Prostate gland (tissue), 2 donors: Measurements from ENCODE around the gene TMEM147. TPM values are rescaled to one million over a fixed set of nuclear protein-coding genes. Genes with fewer than 3 reads are reported as not detected.
A peak's percentile ranks its signal among the peaks of the same experiment; 100 is the strongest.

Experiments
- DNase-seq: peaks from one replicate; pipeline ENCODE4 v3.0.0-alpha.2; 2019; ENCODE audit warnings: low spot score
- H3K27ac ChIP-seq, 2 donors: fragments of 200-600 bp; sonication (generic); 2 replicates each; pipeline ENCODE4 v1.5.1; 2017 to 2019
- H3K27me3 ChIP-seq: fragments of 200-600 bp; sonication (generic); replicated peaks from 2 replicates; pipeline ENCODE4 v1.5.1; 2019; ENCODE audit not compliant: insufficient read depth
- H3K36me3 ChIP-seq, 2 donors: fragments of 200-600 bp; sonication (generic); 1 replicate in 1 of 2; 2 replicates in 1 of 2; pipeline versions ENCODE4 v1.5.1 to v1.8.1; 2017 to 2019
- H3K4me1 ChIP-seq: fragments of 200-600 bp; sonication (generic); replicated peaks from 2 replicates; pipeline ENCODE4 v1.5.1; 2019
- H3K4me3 ChIP-seq, 2 donors: fragments of 200-600 bp; sonication (generic); 2 replicates each; pipeline ENCODE4 v1.5.1; 2017 to 2019
- H3K9me3 ChIP-seq: fragments of 200-600 bp; sonication (generic); 2 replicates; pipeline ENCODE4 v1.5.1; 2017
- CTCF ChIP-seq, 4 experiments: fragments of 200-600 bp in 2 of 4; fragments of 450-650 bp in 2 of 4; sonication (generic) in 2 of 4; IDR thresholded peaks; 1 replicate in 3 of 4; 2 replicates in 1 of 4; pipeline ENCODE4 v1.5.1; 2016 to 2019; ENCODE audit warnings: antibody characterized with exemption in 4 of 4, mild to moderate bottlenecking in 2 of 4, moderate library complexity in 2 of 4
- POLR2A ChIP-seq: fragments of 450-650 bp; IDR thresholded peaks from one replicate; pipeline ENCODE4 v1.6.1; 2016; ENCODE audit warnings: antibody characterized with exemption, mild to moderate bottlenecking
- POLR2AphosphoS5 ChIP-seq: sonication (generic); formaldehyde crosslinking; IDR thresholded peaks from one replicate; pipeline ENCODE4 v1.6.1; 2017; ENCODE audit warnings: antibody characterized with exemption
- WGBS: methylation state at CpG from one replicate; pipeline ENCODE4 v1.1.5; 2018; 5-methylcytosine and 5-hydroxymethylcytosine counted together
- intact Hi-C: fragments of 100-400 bp; cut with DNase I; formaldehyde crosslinking; loops from one replicate; pipeline ENCODE4 v1.14.2; 2022
- total RNA-seq, 2 donors: library from RNA; depleted of rRNA; stranded (reverse); fragments of >200 nt; gene quantifications; one replicate each; pipeline ENCODE4 v1.1.0, GENCODE V29; 2016

TMEM147 gene
- total RNA-seq, 2 donors from 2014 or later, result 105 to 120 TPM

GRCh38 chr19:35542209-35542608 is 3.2 kb upstream of the TMEM147 start:
- intact Hi-C loops, result no loop called here

GRCh38 chr19:35543280-35544109 is 1.9 kb upstream of the TMEM147 start:
- no peaks in the 10 kb centered on the region for H3K9me3 ChIP-seq
- H3K27ac ChIP-seq, result no peak overlapping the region
- no peaks in the 10 kb centered on the region for H3K27me3 ChIP-seq
- WGBS, result 90% methylated on average over 15 of the region's 15 CpGs
- no peak overlapping the region for H3K4me3 ChIP-seq
- H3K36me3 ChIP-seq, result no peaks in the 10 kb centered on the region
- DNase-seq, result no peak
- peaks cover 6% of the 10 kb centered on the region for H3K4me1 ChIP-seq
- intact Hi-C loops, result no loop called here
- no peak for TF ChIP-seq CTCF (IDR thresholded peaks at IDR 0.05)
- TF ChIP-seq POLR2AphosphoS5, result no peak
- TF ChIP-seq POLR2A, result no peak

More at GRCh38 chr19:35542209-35542608, 3.2 kb upstream of the TMEM147 start:
- no peaks in the 10 kb centered on the region for H3K9me3 ChIP-seq
- H3K4me1 ChIP-seq, result peaks cover 6% of the 10 kb centered on the region
- H3K27ac ChIP-seq, result no peak overlapping the region
- H3K27me3 ChIP-seq, result no peaks in the 10 kb centered on the region
- TF ChIP-seq POLR2AphosphoS5, result no peak
- no peak for TF ChIP-seq POLR2A
- no peak for TF ChIP-seq CTCF (IDR thresholded peaks at IDR 0.05)
- DNase-seq, result no peak
- H3K4me3 ChIP-seq, result no peak overlapping the region
- WGBS, result 91% methylated on average over 11 of the region's 11 CpGs
- no peaks in the 10 kb centered on the region for H3K36me3 ChIP-seq

GRCh38 chr19:35544110-35544802 is 1.2 kb upstream of the TMEM147 start:
- H3K27ac ChIP-seq, result no peak overlapping the region
- no peak for DNase-seq
- whole genome bisulfite sequencing, result 59% methylated on average over 3 of the region's 3 CpGs
- no peaks in the 10 kb centered on the region for H3K9me3 ChIP-seq
- intact Hi-C loops, result no loop called here
- TF ChIP-seq POLR2A (no peak), POLR2AphosphoS5 (no peak), CTCF (IDR thresholded peaks at IDR 0.05) (no peak)
- H3K4me1 ChIP-seq, result peaks cover 6% of the 10 kb centered on the region
- H3K36me3 ChIP-seq, result no peaks in the 10 kb centered on the region
- H3K4me3 ChIP-seq, result peak overlapping the region; percentile 55 to 80
- no peaks in the 10 kb centered on the region for H3K27me3 ChIP-seq

GRCh38 chr19:35545855-35546381 is 492 bp downstream of the TMEM147 start:
- Histone ChIP-seq H3K27ac (peak overlapping the region; percentile 60 to 72), H3K9me3 (no peaks in the 10 kb centered on the region), H3K36me3 (no peaks in the 10 kb centered on the region), H3K27me3 (no peaks in the 10 kb centered on the region), H3K4me3 (peak overlapping the region; percentile 55 to 80), H3K4me1 (peaks cover 6% of the 10 kb centered on the region)
- TF ChIP-seq POLR2A (no peak), POLR2AphosphoS5 (no peak), CTCF (IDR thresholded peaks at IDR 0.05) (no peak)
- intact Hi-C loops, result loop anchor here (5.0 kb wide), 2 partner anchors 81 to 101 kb away; partner anchors contain the start of genes COX6B1 and RBM42
- DNase-seq, result no peak
- under 1% methylated on average over 27 of the region's 27 CpGs for WGBS
